Astrocyte (in vitro differentiated cells and primary cell): ENCODE measurements around the gene NSFL1C. TPM values are rescaled to one million over a fixed set of nuclear protein-coding genes. Genes with fewer than 3 reads are reported as not detected.
"Not testable (repeated sequence)": the region's sequence is repeated elsewhere in the genome, so short reads cannot be mapped to it uniquely, and the experiment has no call there.

Experiments used
- DNase-seq: peaks from one replicate; pipeline ENCODE4 v3.0.0-alpha.2; 2010; ENCODE audit warnings: low read depth
- FAIRE-seq: peaks from 2 replicates; lab custom pipeline; 2011; peaks lifted over from hg19 to GRCh38; lab: Jason Lieb, UNC
- H2AFZ ChIP-seq: 2 replicates; pipeline ENCODE4 v1.6.0; 2012; ENCODE audit warnings: low read depth, low read length, inconsistent platforms
- H3K27ac ChIP-seq: 2 replicates; pipeline ENCODE4 v1.5.1; 2011; ENCODE audit warnings: low read depth, low read length, inconsistent platforms
- H3K27me3 ChIP-seq: 2 replicates; pipeline ENCODE4 v1.6.0; 2011; ENCODE audit warnings: low read length, inconsistent platforms; ENCODE audit not compliant: insufficient read depth
- H3K36me3 ChIP-seq: 2 replicates; pipeline ENCODE4 v1.5.1; 2011; ENCODE audit warnings: low read length, inconsistent platforms; ENCODE audit not compliant: insufficient read depth
- H3K4me1 ChIP-seq: 2 replicates; pipeline ENCODE4 v1.5.1; 2011; ENCODE audit warnings: low read length, inconsistent platforms; ENCODE audit not compliant: insufficient read depth
- H3K4me2 ChIP-seq: 2 replicates; pipeline ENCODE4 v1.6.0; 2012; ENCODE audit warnings: low read length, inconsistent platforms
- H3K4me3 ChIP-seq: 2 replicates; pipeline ENCODE4 v1.5.1; 2011; ENCODE audit warnings: low read depth, mild to moderate bottlenecking, low read length, inconsistent platforms; ENCODE audit not compliant: insufficient read depth
- H3K79me2 ChIP-seq: 2 replicates; pipeline ENCODE4 v1.6.0; 2012; ENCODE audit warnings: mild to moderate bottlenecking, low read length, inconsistent platforms; ENCODE audit not compliant: insufficient read depth
- H3K9ac ChIP-seq: 2 replicates; pipeline ENCODE4 v1.6.0; 2012; ENCODE audit warnings: mild to moderate bottlenecking, low read length, inconsistent platforms
- H3K9me3 ChIP-seq: 2 replicates; pipeline ENCODE4 v1.5.1; 2012; ENCODE audit warnings: low read depth, mild to moderate bottlenecking, low read length, inconsistent platforms; ENCODE audit not compliant: insufficient read depth
- H4K20me1 ChIP-seq: 2 replicates; pipeline ENCODE4 v1.6.0; 2012; ENCODE audit warnings: low read length, inconsistent platforms; ENCODE audit not compliant: insufficient read depth
- H3K27ac Mint-ChIP-seq: one replicate; pipeline ENCODE4 v1.8.0; 2021; ENCODE audit warnings: mild to moderate bottlenecking, mixed read lengths; ENCODE audit not compliant: unreplicated experiment
- H3K27me3 Mint-ChIP-seq: one replicate; pipeline ENCODE4 v1.8.0; 2021; ENCODE audit warnings: low read depth, mixed read lengths; ENCODE audit not compliant: unreplicated experiment
- H3K36me3 Mint-ChIP-seq: one replicate; pipeline ENCODE4 v1.8.0; 2021; ENCODE audit warnings: low read depth, mixed read lengths; ENCODE audit not compliant: unreplicated experiment
- H3K4me1 Mint-ChIP-seq: one replicate; pipeline ENCODE4 v1.8.0; 2021; ENCODE audit warnings: low read depth, mixed read lengths; ENCODE audit not compliant: unreplicated experiment
- H3K4me3 Mint-ChIP-seq: one replicate; pipeline ENCODE4 v1.8.0; 2021; ENCODE audit warnings: mild to moderate bottlenecking, moderate library complexity, mixed read lengths; ENCODE audit not compliant: unreplicated experiment
- H3K9me3 Mint-ChIP-seq: one replicate; pipeline ENCODE4 v1.8.0; 2021; ENCODE audit warnings: mild to moderate bottlenecking, mixed read lengths; ENCODE audit not compliant: unreplicated experiment
- CTCF ChIP-seq: IDR thresholded peaks from 2 replicates; pipeline ENCODE4 v1.5.1; 2011; ENCODE audit warnings: low read depth, mild to moderate bottlenecking, inconsistent platforms, low read length, moderate library complexity; ENCODE audit not compliant: insufficient read depth
- EZH2 ChIP-seq: IDR thresholded peaks from 2 replicates; pipeline ENCODE4 v1.6.1; 2012; ENCODE audit warnings: mild to moderate bottlenecking, low read length, inconsistent platforms; ENCODE audit not compliant: insufficient read depth
- total RNA-seq: library from RNA; stranded (reverse); gene quantifications from 2 replicates; pipeline ENCODE4 v1.2.1, GENCODE V29; 2021

The NSFL1C gene
- total RNA-seq, 1 donor from 2014 or later = 96.0 TPM

- peaks cover 11% of the 10 kb centered on the region for H3K27me3 Mint-ChIP-seq
- no peak for FAIRE-seq
Measured at GRCh38 chr20:1500496-1500895, 33.8 kb upstream of the NSFL1C start.

GRCh38 chr20:1499528-1500420 lies 33.1 kb upstream of the NSFL1C start:
- peaks cover 10% of the 10 kb centered on the region for H3K27me3 ChIP-seq
- no peak overlapping the region for H3K4me3 ChIP-seq
- H4K20me1 ChIP-seq = no peaks in the 10 kb centered on the region
- Mint-ChIP-seq H3K4me3 (no peak overlapping the region), H3K27ac (peak overlapping the region; percentile 83), H3K9me3 (peaks cover 20% of the 10 kb centered on the region), H3K36me3 (no peaks in the 10 kb centered on the region), H3K27me3 (peaks cover 15% of the 10 kb centered on the region), H3K4me1 (peaks cover 9% of the 10 kb centered on the region)
- H3K36me3 ChIP-seq = no peaks in the 10 kb centered on the region
- no peak for FAIRE-seq
- H3K79me2 ChIP-seq = no peaks in the 10 kb centered on the region
- no peak overlapping the region for H3K9ac ChIP-seq
- H2AFZ ChIP-seq = no peak overlapping the region
- no peak overlapping the region for H3K4me2 ChIP-seq
- TF ChIP-seq EZH2 (no peak), CTCF (no peak)
- H3K9me3 ChIP-seq = no peaks in the 10 kb centered on the region
- H3K4me1 ChIP-seq = no peaks in the 10 kb centered on the region
- H3K27ac ChIP-seq = no peak overlapping the region
- no peak for DNase-seq

More at GRCh38 chr20:1500496-1500895, 33.8 kb upstream of the NSFL1C start:
- no peaks in the 10 kb centered on the region for H3K4me1 ChIP-seq
- H3K79me2 ChIP-seq = no peaks in the 10 kb centered on the region
- H3K27me3 ChIP-seq = peaks cover 6% of the 10 kb centered on the region
- H3K36me3 Mint-ChIP-seq = no peaks in the 10 kb centered on the region
- no peaks in the 10 kb centered on the region for H3K36me3 ChIP-seq
- peaks cover 9% of the 10 kb centered on the region for H3K4me1 Mint-ChIP-seq
- H3K4me3 Mint-ChIP-seq = no peak overlapping the region
- H3K9me3 ChIP-seq = no peaks in the 10 kb centered on the region
- H3K4me2 ChIP-seq = no peak overlapping the region
- H3K9me3 Mint-ChIP-seq = peaks cover 20% of the 10 kb centered on the region
- no peak overlapping the region for H3K9ac ChIP-seq
- H3K27ac Mint-ChIP-seq = peak overlapping the region; percentile 83
- no peaks in the 10 kb centered on the region for H4K20me1 ChIP-seq
- no peak overlapping the region for H2AFZ ChIP-seq
- no peak overlapping the region for H3K27ac ChIP-seq
- no peak for TF ChIP-seq EZH2
- TF ChIP-seq CTCF = no peak
- H3K4me3 ChIP-seq = no peak overlapping the region
- no peak for DNase-seq

GRCh38 chr20:1497371-1497770 lies 30.7 kb upstream of the NSFL1C start:
- not testable (repeated sequence) for H3K4me3 ChIP-seq, H3K4me3 Mint-ChIP-seq, H3K9ac ChIP-seq, H3K36me3 ChIP-seq, H4K20me1 ChIP-seq, DNase-seq, H2AFZ ChIP-seq, H3K4me1 ChIP-seq, FAIRE-seq, H3K4me1 Mint-ChIP-seq, H3K9me3 ChIP-seq, H3K36me3 Mint-ChIP-seq, H3K79me2 ChIP-seq, H3K4me2 ChIP-seq, H3K27ac Mint-ChIP-seq, H3K27ac ChIP-seq
- H3K27me3 ChIP-seq = peaks cover 29% of the 10 kb centered on the region
- peaks cover 27% of the 10 kb centered on the region for H3K27me3 Mint-ChIP-seq
- peaks cover 16% of the 10 kb centered on the region for H3K9me3 Mint-ChIP-seq
